OCI-LY3 (cell line): ENCODE data around the gene JARID2.

ENCODE experiments used
- EZH2phosphoT487 ChIP-seq: fragments of 200-600 bp; shearing (Covaris generic); IDR thresholded peaks from 2 replicates; pipeline ENCODE4 v1.6.1; 2018; ENCODE audit warnings: antibody characterized with exemption, mixed run types, low read depth
- TF ChIP-seq, protein P1 (sequence below): fragments of 200-600, 300-600 bp; sonication (generic); IDR thresholded peaks from 2 replicates; pipeline ENCODE4 v1.5.1; 2014; ENCODE audit warnings: antibody characterized with exemption, low read length, low read depth

DNA sequence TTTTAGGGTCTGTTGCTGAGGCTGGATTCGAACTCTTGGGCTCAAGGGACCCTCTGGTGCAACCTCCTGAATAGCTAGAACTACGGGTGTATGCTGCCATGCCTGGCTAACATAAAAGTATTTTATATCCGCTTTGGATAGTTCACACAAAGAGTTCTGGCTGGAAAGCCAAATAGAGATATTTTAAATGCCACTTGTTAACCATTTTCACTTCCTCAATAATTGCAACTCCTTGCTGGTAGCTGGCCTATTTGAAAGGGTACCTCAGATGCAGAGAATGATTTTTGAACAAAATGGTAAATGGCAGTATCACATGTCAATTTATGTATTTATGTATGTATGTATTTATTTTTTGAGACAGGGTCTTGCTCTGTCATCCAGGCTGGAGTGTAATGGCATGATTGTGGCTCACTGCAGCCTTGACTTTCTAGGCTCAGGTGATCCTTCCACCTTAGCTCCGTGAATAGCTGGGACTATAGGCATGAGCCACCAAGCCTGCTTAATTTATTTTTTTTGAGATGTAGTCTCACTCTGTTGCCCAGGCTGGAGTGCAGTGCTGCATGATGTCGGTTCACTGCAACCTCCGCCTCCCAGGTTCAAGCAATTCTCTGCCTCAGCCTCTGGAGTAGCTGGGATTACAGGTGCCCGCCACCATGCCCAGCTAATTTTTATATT lies 12.9 kb upstream of the JARID2 start:
- TF ChIP-seq, protein P1, sequence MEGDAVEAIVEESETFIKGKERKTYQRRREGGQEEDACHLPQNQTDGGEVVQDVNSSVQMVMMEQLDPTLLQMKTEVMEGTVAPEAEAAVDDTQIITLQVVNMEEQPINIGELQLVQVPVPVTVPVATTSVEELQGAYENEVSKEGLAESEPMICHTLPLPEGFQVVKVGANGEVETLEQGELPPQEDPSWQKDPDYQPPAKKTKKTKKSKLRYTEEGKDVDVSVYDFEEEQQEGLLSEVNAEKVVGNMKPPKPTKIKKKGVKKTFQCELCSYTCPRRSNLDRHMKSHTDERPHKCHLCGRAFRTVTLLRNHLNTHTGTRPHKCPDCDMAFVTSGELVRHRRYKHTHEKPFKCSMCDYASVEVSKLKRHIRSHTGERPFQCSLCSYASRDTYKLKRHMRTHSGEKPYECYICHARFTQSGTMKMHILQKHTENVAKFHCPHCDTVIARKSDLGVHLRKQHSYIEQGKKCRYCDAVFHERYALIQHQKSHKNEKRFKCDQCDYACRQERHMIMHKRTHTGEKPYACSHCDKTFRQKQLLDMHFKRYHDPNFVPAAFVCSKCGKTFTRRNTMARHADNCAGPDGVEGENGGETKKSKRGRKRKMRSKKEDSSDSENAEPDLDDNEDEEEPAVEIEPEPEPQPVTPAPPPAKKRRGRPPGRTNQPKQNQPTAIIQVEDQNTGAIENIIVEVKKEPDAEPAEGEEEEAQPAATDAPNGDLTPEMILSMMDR, result no peak
- no peak for TF ChIP-seq EZH2phosphoT487
